H54 (cell line): ENCODE results near the gene ATP1B1.

ENCODE experiments used
- DNase-seq: peaks from one replicate; pipeline ENCODE4 v3.0.0; 2011; ENCODE audit warnings: low spot score, mixed read lengths; ENCODE audit not compliant: insufficient read length
- FAIRE-seq: peaks from 3 replicates; lab custom pipeline; 2011; peaks lifted over from hg19 to GRCh38; lab: Jason Lieb, UNC
- POLR2A ChIP-seq: IDR thresholded peaks from 2 replicates; pipeline ENCODE4 v1.6.1; 2011; ENCODE audit warnings: low read depth, mild to moderate bottlenecking, low read length

The ATP1B1 gene

DNA sequence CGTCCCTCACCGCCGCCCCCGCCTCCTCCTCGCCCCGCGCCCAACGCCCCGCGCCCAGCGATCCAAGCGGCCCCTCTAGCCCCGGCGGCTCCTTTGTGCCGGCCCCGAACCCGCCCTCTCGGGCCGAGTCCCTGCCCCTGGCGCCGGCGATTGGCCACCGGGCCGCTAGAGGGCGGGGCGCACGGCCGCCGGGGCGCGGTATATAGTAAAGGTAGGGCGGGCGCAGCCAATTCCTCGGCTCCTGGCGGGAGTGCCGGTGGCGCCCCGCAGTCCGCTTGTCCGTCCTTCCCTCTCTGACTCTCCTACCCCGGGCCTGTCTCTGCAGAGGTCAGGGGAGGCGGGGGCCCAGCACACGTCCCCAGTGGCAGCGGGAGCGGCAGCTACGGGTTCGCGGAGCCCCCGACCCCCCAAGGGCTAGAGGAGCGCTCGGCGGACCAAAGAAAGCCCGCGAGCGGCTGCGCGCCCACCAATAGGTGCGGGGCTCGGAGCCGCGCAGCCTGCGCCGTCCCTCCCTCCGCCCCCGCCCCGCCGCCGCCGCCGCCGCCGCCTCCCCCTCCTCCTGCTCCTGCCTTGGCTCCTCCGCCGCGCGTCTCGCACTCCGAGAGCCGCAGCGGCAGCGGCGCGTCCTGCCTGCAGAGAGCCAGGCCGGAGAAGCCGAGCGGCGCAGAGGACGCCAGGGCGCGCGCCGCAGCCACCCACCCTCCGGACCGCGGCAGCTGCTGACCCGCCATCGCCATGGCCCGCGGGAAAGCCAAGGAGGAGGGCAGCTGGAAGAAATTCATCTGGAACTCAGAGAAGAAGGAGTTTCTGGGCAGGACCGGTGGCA, at the start of gene ATP1B1:
Gene ATP1B1 (plus strand): TSS at position 596 of the 826 bp plus-strand sequence. CDS start 140 bp downstream, at position 736.
- TF ChIP-seq POLR2A = peak; percentile 98
- peak; percentile 86 for DNase-seq
- FAIRE-seq = no peak

DNA sequence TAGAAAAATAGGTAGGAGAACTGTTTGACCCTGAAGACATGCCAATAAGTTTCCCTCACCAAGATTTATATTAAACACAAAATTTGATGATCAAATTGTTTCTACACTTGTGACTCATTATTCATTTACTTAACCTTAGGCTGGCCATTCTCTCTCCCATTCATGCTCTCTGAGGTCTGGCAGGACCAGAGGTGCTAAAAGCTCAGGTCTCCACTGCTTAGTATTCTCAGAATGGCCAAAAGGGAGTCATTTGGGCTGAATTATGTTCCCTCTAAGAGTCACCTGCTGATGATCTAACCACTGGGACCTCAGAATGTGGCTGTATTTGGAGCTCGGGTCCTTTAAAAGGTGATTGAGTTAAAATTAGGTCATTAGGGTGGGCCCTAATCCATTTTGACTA, 47.1 kb upstream of the ATP1B1 start:
- FAIRE-seq = no peak
- TF ChIP-seq POLR2A = no peak
- DNase-seq = no peak

DNA sequence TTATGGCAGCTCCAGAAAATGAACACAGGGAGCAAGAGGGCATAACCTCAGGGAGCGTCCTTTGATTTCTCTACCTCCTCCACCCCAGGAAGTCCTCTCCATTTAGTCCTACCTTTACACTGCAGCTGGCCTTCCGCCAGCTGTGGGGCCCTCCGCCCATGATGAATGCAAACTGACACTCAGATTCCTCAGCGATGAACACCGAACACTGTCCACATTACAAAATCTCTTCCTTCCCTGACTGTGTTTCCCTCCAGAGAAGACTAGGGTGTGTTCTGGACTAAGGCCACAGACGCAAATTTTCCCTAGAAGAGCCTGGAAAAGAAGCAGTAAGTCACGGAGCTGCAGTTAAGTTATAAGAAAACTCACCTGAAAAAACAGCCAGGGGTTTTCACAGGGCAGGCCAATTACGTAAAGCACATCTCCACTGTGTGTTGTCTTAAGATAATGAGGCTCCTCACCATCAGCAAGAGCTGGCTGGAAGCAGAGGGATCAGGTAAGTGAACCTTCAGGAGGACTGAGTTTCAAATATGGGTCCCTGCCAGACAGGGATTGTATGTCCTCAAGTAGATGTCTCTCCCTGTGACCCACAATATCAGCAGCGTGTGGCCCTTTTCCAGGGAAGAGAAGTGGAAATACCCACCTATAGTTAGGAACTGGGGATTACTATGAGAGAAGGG, 46.3 kb upstream of the ATP1B1 start:
- DNase-seq = no peak
- FAIRE-seq = no peak
- TF ChIP-seq POLR2A = no peak

DNA sequence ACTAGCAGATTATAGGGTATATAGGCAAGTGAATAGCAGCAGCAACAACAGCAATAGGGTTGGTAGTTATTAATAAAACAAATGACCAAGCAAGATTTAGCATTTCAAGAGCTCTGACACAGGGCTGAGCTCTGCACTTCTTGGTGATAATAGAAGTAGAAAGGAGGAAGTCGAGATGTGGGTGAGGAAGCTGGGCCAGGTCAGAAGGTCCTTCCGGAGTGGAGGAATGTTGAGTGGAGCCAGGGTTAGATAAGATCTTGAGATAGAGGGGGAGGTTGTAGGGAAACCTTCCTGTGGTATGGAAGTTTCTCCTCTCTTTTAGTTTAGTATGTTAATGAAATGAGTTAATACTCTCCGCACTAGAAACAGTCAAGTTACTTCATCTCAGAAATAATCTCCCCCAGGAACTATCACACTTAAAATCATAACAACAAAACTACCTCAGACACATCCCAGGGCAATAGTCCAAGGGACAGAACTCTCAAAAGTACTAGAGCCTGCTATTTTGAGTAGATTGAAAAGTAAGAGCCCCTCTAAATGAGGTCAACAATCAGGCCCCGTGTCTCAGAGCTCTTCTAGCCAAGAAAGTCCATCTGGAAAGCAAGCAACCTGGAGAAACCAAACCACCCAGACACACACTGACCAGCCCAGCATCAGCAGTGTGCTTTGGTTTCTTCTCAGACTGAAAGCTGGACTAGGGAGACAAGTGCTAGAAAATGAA, 45.4 kb upstream of the ATP1B1 start:
- FAIRE-seq (no peak), DNase-seq (no peak)
- no peak for TF ChIP-seq POLR2A

DNA sequence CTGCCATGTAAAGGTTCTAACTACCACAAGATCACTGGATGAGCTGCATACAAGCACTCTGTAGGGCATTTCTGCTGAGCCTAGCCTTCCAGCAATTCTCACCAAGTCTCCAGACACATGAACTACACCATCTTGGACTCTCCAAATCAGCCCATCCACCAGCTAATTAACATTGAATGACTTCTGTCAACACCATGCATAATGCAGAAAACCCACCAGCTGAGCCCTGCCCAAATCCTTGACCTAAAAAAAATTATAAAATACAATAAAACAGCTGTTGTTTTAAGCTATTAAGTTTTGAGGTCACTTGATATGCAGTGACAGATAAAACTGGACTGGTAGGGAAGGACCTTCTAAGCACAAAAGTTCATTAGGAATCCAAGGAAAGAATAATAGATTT, 44.3 kb upstream of the ATP1B1 start:
- no peak for TF ChIP-seq POLR2A
- DNase-seq (no peak), FAIRE-seq (no peak)

DNA sequence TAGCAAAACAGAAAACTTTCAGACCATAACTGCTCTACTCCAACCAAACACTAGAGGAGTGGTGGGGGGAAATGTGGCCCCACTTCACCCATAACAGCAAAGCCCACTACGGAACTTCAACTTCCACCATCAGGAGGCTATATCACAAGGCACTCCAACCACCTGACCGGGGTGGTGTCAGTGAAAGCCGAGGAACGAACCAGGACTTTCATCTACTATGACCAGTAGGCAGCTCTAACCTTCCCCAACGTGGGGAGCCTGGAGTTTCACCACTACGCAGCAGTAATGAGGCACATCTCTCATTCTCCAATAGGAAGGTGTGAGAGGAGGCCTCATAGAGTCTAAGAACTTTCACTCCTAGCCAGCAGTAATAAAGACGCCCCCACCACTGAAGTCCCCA, 42.4 kb upstream of the ATP1B1 start:
- FAIRE-seq = no peak
- no peak for DNase-seq
- TF ChIP-seq POLR2A = no peak

DNA sequence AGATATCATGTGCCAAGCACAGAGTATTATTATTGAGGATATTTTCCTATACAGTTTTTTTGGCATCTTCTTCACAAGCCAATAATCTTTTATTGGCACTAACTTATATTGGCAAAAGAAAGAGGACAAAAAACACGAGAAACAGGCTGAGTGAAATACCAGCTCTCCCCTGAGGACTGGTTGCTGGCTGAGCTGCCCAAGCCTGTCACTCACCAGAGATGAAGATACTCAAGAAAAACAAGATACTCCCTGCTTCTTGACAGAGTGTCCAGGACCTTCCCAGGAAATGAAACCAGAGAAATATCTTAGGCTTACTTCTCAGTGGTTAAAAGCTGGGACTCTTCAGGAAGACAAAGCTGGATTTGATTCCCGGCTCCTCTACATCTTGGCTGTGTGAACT, 35.9 kb upstream of the ATP1B1 start:
- no peak for FAIRE-seq
- TF ChIP-seq POLR2A = no peak
- no peak for DNase-seq

DNA sequence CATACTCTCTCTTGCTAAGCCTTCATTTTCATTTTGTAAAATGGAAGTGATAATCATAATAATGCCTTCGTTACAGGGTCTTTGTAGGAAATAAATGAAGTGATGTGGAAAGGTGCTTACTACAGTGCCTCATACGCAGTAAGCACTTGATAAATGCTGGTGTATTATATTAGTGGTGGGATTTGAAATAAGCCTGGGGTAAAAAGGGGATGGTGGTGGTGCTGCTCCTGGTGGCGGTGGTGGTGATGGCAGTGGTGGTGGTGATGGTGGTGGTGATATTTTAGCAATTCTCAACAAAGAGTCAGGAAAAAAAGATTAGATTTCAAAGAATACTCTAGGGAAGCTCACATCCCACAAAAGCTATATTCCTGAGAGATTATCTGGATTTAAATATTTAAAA, 35.5 kb upstream of the ATP1B1 start:
- TF ChIP-seq POLR2A = no peak
- no peak for DNase-seq
- FAIRE-seq = no peak

DNA sequence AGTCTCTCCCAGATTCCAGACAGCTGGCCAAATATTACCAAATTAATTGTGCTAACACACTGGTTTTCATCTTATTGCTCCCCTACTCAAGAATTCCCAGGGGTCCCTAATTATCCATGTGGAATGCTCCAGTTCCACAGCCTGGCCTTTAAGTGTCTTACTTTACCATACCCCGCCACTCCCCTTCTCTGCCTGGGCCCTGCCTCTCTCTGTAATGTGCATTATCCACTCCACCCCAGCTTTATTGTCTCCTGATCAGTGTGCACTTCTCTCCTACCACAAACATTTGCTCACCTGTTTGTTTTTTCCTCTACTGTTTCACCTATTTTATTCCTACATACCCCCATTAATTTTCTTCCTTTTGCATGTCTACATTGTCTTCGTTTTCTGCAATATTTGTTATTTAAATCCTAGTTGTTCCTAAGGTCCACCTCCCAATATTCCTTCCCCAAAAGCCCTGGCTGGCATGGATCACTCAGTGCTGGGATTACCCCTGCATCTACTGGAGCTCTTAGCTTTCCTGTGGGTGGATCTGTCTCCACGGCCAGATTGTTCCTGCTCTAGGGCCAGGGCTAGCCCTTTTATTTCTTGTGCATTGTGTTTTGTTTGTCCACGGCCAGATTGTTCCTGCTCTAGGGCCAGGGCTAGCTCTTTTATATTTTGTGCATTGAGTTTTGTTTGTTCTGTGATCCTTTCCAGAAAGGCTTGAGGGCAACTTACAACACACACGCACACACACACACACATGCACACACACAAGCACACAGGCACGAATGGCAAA, 33.4 kb upstream of the ATP1B1 start:
- DNase-seq (no peak), FAIRE-seq (no peak)
- TF ChIP-seq POLR2A = no peak

DNA sequence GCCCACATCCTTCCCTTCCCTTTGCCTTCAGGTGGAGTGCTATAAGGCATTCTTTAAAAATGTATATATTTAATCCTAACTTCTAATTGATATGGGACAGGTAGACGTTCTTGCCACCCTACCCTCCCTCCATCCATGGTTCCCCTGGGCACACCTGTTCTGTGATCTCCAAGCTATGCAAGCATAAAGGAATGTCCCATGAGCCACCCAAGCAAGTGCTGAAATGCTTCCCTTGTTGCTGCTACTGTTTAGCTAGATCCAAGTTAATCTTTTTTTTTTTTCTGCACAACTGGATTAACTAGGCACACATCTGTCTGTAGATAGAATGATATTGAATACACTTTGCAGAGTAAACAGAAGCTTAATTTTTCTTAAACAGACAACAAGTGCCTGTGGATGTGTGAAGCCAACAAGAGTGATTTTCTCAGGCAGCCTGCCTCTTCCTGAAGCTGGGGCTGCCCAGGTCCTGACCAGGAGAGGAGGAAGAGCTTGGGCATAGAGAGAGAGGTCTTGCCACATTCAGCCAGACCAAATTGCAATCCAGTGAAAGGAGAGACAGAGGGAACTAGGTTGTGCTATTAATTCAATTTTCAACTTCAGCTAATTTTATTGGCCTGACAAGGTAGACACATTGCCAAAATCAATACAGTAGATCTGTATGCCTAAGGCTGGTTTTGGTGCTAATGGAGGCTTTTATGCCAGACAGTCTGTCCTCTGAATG, 28.2 kb upstream of the ATP1B1 start:
- no peak for DNase-seq
- TF ChIP-seq POLR2A = no peak
- FAIRE-seq = no peak

DNA sequence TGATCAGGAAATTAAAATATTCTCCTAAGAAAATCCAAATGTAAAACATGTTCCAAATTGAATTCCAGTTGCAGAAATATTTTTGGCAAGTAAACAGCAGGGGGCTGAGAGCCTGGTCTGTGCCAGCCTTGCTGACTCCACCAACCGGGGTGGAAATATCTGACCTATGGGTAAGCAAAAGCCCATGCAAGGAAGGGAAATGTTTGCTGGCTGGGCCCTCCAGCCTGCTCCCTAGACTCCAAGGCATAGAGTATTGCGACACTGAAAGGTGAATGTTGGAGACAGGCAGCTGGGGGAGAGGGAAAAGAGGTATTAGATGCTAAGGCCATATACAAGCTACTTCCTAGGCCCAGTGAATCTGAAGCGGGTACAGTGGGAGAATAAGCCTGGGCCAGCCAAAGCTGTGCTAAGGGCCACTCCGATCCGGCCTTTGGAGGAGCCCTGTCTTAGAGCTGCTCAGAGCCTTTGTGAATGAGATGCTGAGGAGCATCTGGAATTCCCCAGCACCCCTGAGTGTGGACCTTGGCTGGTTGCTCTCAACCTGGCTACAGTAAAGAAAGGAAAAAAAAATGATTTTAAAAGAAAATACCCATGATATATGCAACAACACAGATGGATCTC, 24.9 kb upstream of the ATP1B1 start:
- no peak for FAIRE-seq
- DNase-seq = no peak
- no peak for TF ChIP-seq POLR2A

DNA sequence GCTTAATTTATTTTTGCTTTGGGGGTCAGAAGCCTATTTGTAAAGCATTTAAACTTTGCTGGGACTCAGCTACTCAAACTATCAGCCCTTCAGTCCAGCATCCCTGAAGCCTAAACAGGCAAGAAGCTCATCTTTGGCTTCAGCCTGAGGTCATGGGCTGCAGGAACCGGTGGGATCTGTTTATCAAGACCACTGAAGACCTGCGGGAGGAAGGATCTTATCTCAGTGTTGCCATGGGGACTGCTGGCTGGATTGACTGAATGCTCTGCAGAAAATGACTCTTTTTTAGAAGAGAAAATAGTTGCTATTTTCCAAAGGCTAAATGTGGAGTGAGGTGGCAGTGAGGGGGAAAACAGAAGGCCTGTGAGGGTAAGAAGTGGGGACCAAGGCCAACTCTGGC, 20.6 kb upstream of the ATP1B1 start:
- no peak for TF ChIP-seq POLR2A
- FAIRE-seq (no peak), DNase-seq (no peak)
